ENCODE results near the gene GIPC3.
"Not testable (repeated sequence)": the region's sequence is repeated elsewhere in the genome, so short reads cannot be mapped to it uniquely, and the experiment has no call there.

Gene GIPC3

GRCh38 chr19:3578390-3578789 lies 6.9 kb upstream of the GIPC3 start:
- DNase-seq, result no peak

- DNase-seq, result peak; percentile 30
Observed at GRCh38 chr19:3580156-3580934, 4.9 kb upstream of the GIPC3 start.

GRCh38 chr19:3581792-3582191 lies 3.5 kb upstream of the GIPC3 start:
- peak; percentile 41 for DNase-seq

- DNase-seq, result not testable (repeated sequence)
Observed at GRCh38 chr19:3584036-3584802, 1.1 kb upstream of the GIPC3 start.

- DNase-seq, result no peak
Observed at GRCh38 chr19:3586127-3586626, 899 bp downstream of the GIPC3 start.

GRCh38 chr19:3586707-3587346 lies 1.5 kb downstream of the GIPC3 start:
- DNase-seq, result no peak

- no peak for DNase-seq
Observed at GRCh38 chr19:3589439-3589838, 4.2 kb downstream of the GIPC3 start.

- no peak for DNase-seq
Observed at GRCh38 chr19:3589949-3590348, 4.7 kb downstream of the GIPC3 start.

- DNase-seq, result no peak
Observed at GRCh38 chr19:3590991-3591659, 5.8 kb downstream of the GIPC3 start.

- no peak for DNase-seq
Observed at GRCh38 chr19:3591876-3592613, 6.8 kb downstream of the GIPC3 start.

- no peak for DNase-seq
Observed at GRCh38 chr19:3593156-3593555, 7.9 kb downstream of the GIPC3 start.

GRCh38 chr19:3595521-3596061 lies 10.3 kb downstream of the GIPC3 start:
- no peak for DNase-seq

- DNase-seq, result no peak
Observed at GRCh38 chr19:3599776-3600187, 14.5 kb downstream of the GIPC3 start.

- no peak for DNase-seq
Observed at GRCh38 chr19:3601021-3601420, 15.7 kb downstream of the GIPC3 start.

- no peak for DNase-seq
Observed at GRCh38 chr19:3603121-3603811, 18.0 kb downstream of the GIPC3 start.

- DNase-seq, result no peak
Observed at GRCh38 chr19:3604227-3604986, 19.1 kb downstream of the GIPC3 start.

- DNase-seq, result no peak
Observed at GRCh38 chr19:3604987-3605343, 19.7 kb downstream of the GIPC3 start.

- no peak for DNase-seq
Observed at GRCh38 chr19:3605361-3605760, 20.1 kb downstream of the GIPC3 start.

GRCh38 chr19:3605770-3606169 lies 20.5 kb downstream of the GIPC3 start:
- no peak for DNase-seq

GRCh38 chr19:3606174-3606689 lies 21.0 kb downstream of the GIPC3 start:
- no peak for DNase-seq
